Mammary microvascular endothelial cell (primary cell): Measurements from ENCODE around the gene FAM120B. TPM values are rescaled to one million over a fixed set of nuclear protein-coding genes. Genes with fewer than 3 reads are reported as not detected.

Source experiments
- total RNA-seq: library from RNA; depleted of rRNA; stranded (reverse); fragments of >200 nt; gene quantifications from 2 replicates; pipeline ENCODE4 v1.2.3, GENCODE V29; 2015

Gene FAM120B, protein sequence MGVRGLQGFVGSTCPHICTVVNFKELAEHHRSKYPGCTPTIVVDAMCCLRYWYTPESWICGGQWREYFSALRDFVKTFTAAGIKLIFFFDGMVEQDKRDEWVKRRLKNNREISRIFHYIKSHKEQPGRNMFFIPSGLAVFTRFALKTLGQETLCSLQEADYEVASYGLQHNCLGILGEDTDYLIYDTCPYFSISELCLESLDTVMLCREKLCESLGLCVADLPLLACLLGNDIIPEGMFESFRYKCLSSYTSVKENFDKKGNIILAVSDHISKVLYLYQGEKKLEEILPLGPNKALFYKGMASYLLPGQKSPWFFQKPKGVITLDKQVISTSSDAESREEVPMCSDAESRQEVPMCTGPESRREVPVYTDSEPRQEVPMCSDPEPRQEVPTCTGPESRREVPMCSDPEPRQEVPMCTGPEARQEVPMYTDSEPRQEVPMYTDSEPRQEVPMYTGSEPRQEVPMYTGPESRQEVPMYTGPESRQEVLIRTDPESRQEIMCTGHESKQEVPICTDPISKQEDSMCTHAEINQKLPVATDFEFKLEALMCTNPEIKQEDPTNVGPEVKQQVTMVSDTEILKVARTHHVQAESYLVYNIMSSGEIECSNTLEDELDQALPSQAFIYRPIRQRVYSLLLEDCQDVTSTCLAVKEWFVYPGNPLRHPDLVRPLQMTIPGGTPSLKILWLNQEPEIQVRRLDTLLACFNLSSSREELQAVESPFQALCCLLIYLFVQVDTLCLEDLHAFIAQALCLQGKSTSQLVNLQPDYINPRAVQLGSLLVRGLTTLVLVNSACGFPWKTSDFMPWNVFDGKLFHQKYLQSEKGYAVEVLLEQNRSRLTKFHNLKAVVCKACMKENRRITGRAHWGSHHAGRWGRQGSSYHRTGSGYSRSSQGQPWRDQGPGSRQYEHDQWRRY
- 8.0 and 9.1 TPM in 2 replicates for total RNA-seq

GRCh38 chr6:170306324-170307079, at the start of gene FAM120B:
Gene FAM120B (plus strand): TSS chr6:170306758. CDS start chr6:170317391, 10,633 bp downstream.

GRCh38 chr6:170290296-170291128, 16.0 kb upstream of the FAM120B start, which contains the start of gene DLL1:
Gene DLL1 (minus strand): TSS chr6:170291078. CDS start chr6:170290139, 939 bp downstream.

Other genes with a start within 250 kb of the FAM120B start
- gene DLL1, start 15.7 kb upstream of the FAM120B start, total RNA-seq: 1.2 and 2.0 TPM in 2 replicates
- 386 and 423 TPM in 2 replicates for gene PSMB1, start 246.5 kb downstream of the FAM120B start, total RNA-seq
- gene TBP, start 247.6 kb downstream of the FAM120B start, total RNA-seq: 14.3 TPM in 2 replicates